HepG2 (cell line): ENCODE measurements around the gene TMC8. TPM values are rescaled to one million over a fixed set of nuclear protein-coding genes. Genes with fewer than 3 reads are reported as not detected.

Experiments used
- ATAC-seq: fragments of 200-7000 bp; cut with Tn5 transposase; 3 replicates; pipeline ENCODE4 v1.9.1; 2020; ENCODE audit warnings: mild to moderate bottlenecking, moderate library complexity
- BruUV-seq: library from RNA; stranded (reverse); fragments of 400-500 nt; replicated peaks from 2 replicates; lab custom pipeline; 2021; lab: Mats Ljungman, UMichigan
- CTCF ChIA-PET: fragments of 300-600 bp; formaldehyde crosslinking; extraction: SDS; loops from one replicate; lab custom pipeline; 2021; ENCODE audit warnings: low total read pairs, inconsistent platforms, low intra/inter-chr PET ratio; lab: Yijun Ruan, JAX
- POLR2A ChIA-PET: fragments of 350-600 bp; sonication (Branson Sonifier 250); formaldehyde crosslinking; loops from one replicate; lab custom pipeline; 2020; ENCODE audit warnings: antibody characterized with exemption, inconsistent platforms; lab: Yijun Ruan, JAX
- DNase-seq: peaks from one replicate; pipeline ENCODE4 v3.0.0-alpha.2; 2015; ENCODE audit warnings: low spot score
- FAIRE-seq: peaks from 3 replicates; lab custom pipeline; 2011; peaks lifted over from hg19 to GRCh38; lab: Jason Lieb, UNC
- H2AFZ ChIP-seq: one replicate; pipeline ENCODE4 v1.6.1; 2011; ENCODE audit warnings: low read length, inconsistent platforms
- H3K27ac ChIP-seq: fragments of 300-600 bp; 3 replicates; pipeline ENCODE4 v1.8.0; 2011; ENCODE audit warnings: mixed run types, mild to moderate bottlenecking, mixed read lengths, low read length, inconsistent platforms; ENCODE audit not compliant: insufficient read depth; ENCODE audit errors: extremely low read length
- H3K27me3 ChIP-seq, 2 experiments: fragments of 200-600 bp in 1 of 2; 2 replicates in 1 of 2; 3 replicates in 1 of 2; pipeline versions ENCODE4 v1.6.0 to v1.8.0; 2011; ENCODE audit warnings: low read length in 2 of 2, mild to moderate bottlenecking in 2 of 2, moderate library complexity in 2 of 2, inconsistent platforms in 1 of 2; ENCODE audit not compliant: insufficient read depth in 2 of 2, control insufficient read depth in 1 of 2
- H3K36me3 ChIP-seq, 2 experiments: fragments of 200-600 bp in 1 of 2; replicated peaks in 1 of 2; 2 replicates in 1 of 2; 3 replicates in 1 of 2; pipeline versions ENCODE4 v1.5.1 to v1.8.0; 2011; ENCODE audit warnings: low read length in 2 of 2, inconsistent platforms in 1 of 2; ENCODE audit not compliant: insufficient read depth in 2 of 2, control insufficient read depth in 1 of 2
- H3K4me1 ChIP-seq: 2 replicates; pipeline ENCODE4 v1.5.1; 2012; ENCODE audit warnings: low read length, inconsistent platforms; ENCODE audit not compliant: insufficient read depth
- H3K4me2 ChIP-seq: 2 replicates; pipeline ENCODE4 v1.6.0; 2011; ENCODE audit warnings: low read depth, low read length, inconsistent platforms
- H3K4me3 ChIP-seq, 3 experiments: fragments of 200-600 bp in 1 of 3; sonication (generic), shearing (Covaris generic) in 1 of 3; replicated peaks in 1 of 3; 2 replicates each; pipeline ENCODE4 v1.5.1; 2011 to 2016; ENCODE audit warnings: low read length in 3 of 3, inconsistent platforms in 2 of 3, low read depth in 2 of 3, mild to moderate bottlenecking in 2 of 3, control low read depth in 1 of 3, mixed read lengths in 1 of 3; ENCODE audit not compliant: insufficient read depth in 1 of 3
- H3K79me2 ChIP-seq: one replicate; pipeline ENCODE4 v1.6.1; 2011; ENCODE audit warnings: low read length, inconsistent platforms; ENCODE audit not compliant: insufficient read depth
- H3K9ac ChIP-seq: 2 replicates; pipeline ENCODE4 v1.6.0; 2011; ENCODE audit warnings: mild to moderate bottlenecking, low read depth, low read length, inconsistent platforms; ENCODE audit not compliant: insufficient read depth
- H3K9me3 ChIP-seq: 2 replicates; pipeline ENCODE4 v1.5.1; 2012; ENCODE audit warnings: mild to moderate bottlenecking, low read length
- H4K20me1 ChIP-seq: 2 replicates; pipeline ENCODE4 v1.6.0; 2011; ENCODE audit warnings: inconsistent platforms, mild to moderate bottlenecking, low read length, moderate library complexity; ENCODE audit not compliant: insufficient read depth
- ARID2 ChIP-seq: sonication (generic); formaldehyde crosslinking; IDR thresholded peaks from 2 replicates; pipeline ENCODE4 v1.8.1; 2022; ENCODE audit warnings: mild to moderate bottlenecking, missing genetic modification reagents, borderline replicate concordance
- CBX1 ChIP-seq: IDR thresholded peaks from one replicate; pipeline ENCODE4 v1.6.1; 2016; ENCODE audit warnings: antibody characterized with exemption, low read depth
- CCDC6 ChIP-seq: sonication (generic); formaldehyde crosslinking; IDR thresholded peaks from 2 replicates; pipeline ENCODE4 v1.8.1; 2022; ENCODE audit warnings: mild to moderate bottlenecking, missing genetic modification reagents, moderate library complexity
- IKZF1 ChIP-seq: fragments of 450-650 bp; IDR thresholded peaks from 2 replicates; pipeline ENCODE4 v1.7.1; 2016
- MAFG ChIP-seq: sonication (generic); formaldehyde crosslinking; IDR thresholded peaks from 2 replicates; pipeline ENCODE4 v1.5.1; 2020; ENCODE audit warnings: mild to moderate bottlenecking, missing genetic modification reagents
- MTF1 ChIP-seq: sonication (generic); formaldehyde crosslinking; IDR thresholded peaks from 2 replicates; pipeline ENCODE4 v1.5.0; 2020; ENCODE audit warnings: missing genetic modification reagents
- RFXAP ChIP-seq: sonication (generic); formaldehyde crosslinking; IDR thresholded peaks from 2 replicates; pipeline ENCODE4 v1.4.0; 2020; ENCODE audit warnings: missing genetic modification reagents, borderline replicate concordance
- SIN3A ChIP-seq: IDR thresholded peaks from 2 replicates; pipeline ENCODE4 v1.6.1; 2011; ENCODE audit warnings: low read depth, mild to moderate bottlenecking, control low read depth, low read length, borderline replicate concordance
- SRF ChIP-seq: IDR thresholded peaks from 2 replicates; pipeline ENCODE4 v1.6.1; 2011; ENCODE audit warnings: mild to moderate bottlenecking, low read depth, low read length, moderate library complexity
- TCF12 ChIP-seq, 2 experiments: fragments of 450-650 bp in 1 of 2; sonication (generic) in 1 of 2; formaldehyde crosslinking in 1 of 2; IDR thresholded peaks; 2 replicates each; pipeline versions ENCODE4 v1.6.1 to v1.8.0; 2017 to 2022; ENCODE audit warnings: antibody characterized with exemption in 1 of 2, mild to moderate bottlenecking in 1 of 2, missing genetic modification reagents in 1 of 2, moderate library complexity in 1 of 2
- ZFP37 ChIP-seq: sonication (generic); formaldehyde crosslinking; IDR thresholded peaks from 2 replicates; pipeline ENCODE4 v1.4.0; 2020; ENCODE audit warnings: missing genetic modification reagents, borderline replicate concordance
- ZFY ChIP-seq: sonication (generic); formaldehyde crosslinking; IDR thresholded peaks from 2 replicates; pipeline ENCODE4 v1.4.0; 2020; ENCODE audit warnings: missing genetic modification reagents
- ZNF136 ChIP-seq: sonication (generic); formaldehyde crosslinking; IDR thresholded peaks from 2 replicates; pipeline ENCODE4 v1.8.1; 2022; ENCODE audit warnings: low read depth, mild to moderate bottlenecking, moderate library complexity, missing genetic modification reagents
- ZNF614 ChIP-seq: IDR thresholded peaks from 2 replicates; pipeline ENCODE4 v1.6.1; 2018; ENCODE audit warnings: missing biosample characterization, missing genetic modification reagents, inconsistent platforms, borderline replicate concordance
- ZNF709 ChIP-seq: sonication (generic); formaldehyde crosslinking; IDR thresholded peaks from 2 replicates; pipeline ENCODE4 v1.5.0; 2020; ENCODE audit warnings: mild to moderate bottlenecking, missing genetic modification reagents
- ZNF766 ChIP-seq: sonication (generic); formaldehyde crosslinking; IDR thresholded peaks from 2 replicates; pipeline ENCODE4 v1.5.0; 2020; ENCODE audit warnings: missing genetic modification reagents, borderline replicate concordance
- ZNF841 ChIP-seq: sonication (generic); formaldehyde crosslinking; IDR thresholded peaks from 2 replicates; pipeline ENCODE4 v1.8.1; 2023; ENCODE audit warnings: missing genetic modification reagents, borderline replicate concordance
- ZNF878 ChIP-seq: sonication (generic); formaldehyde crosslinking; IDR thresholded peaks from 2 replicates; pipeline ENCODE4 v1.8.1; 2023; ENCODE audit warnings: mild to moderate bottlenecking, missing genetic modification reagents, moderate library complexity
- WGBS: methylation state at CpG from one replicate; pipeline ENCODE4 v1.1.6; 2017; ENCODE audit warnings: low lambda C conversion rate; 5-methylcytosine and 5-hydroxymethylcytosine counted together
- in situ Hi-C: cut with HindIII; loops from 2 replicates; pipeline ENCODE4 v1.10.0; 2017; ENCODE audit warnings: low pct_unique_long_range_greater_than_20kb; ENCODE audit not compliant: extremely low pct_ligation_motif_present
- intact Hi-C: fragments of 100-400 bp; cut with micrococcal nuclease; formaldehyde crosslinking; loops from one replicate; pipeline ENCODE4 v1.10.0; 2022; ENCODE audit not compliant: unreplicated experiment
- polyA plus RNA-seq, 8 experiments: library from polyadenylated mRNA; depleted of rRNA in 3 of 8; stranded (reverse) in 7 of 8; unstranded in 1 of 8; fragments of >200 nt; fragmentation: Illumina TruSeq in 4 of 8; extraction: Trizol in 4 of 8; gene quantifications; 2 replicates each; pipeline versions ENCODE4 v1.2.1 to v1.2.3, GENCODE V29; 2011 to 2016; ENCODE audit warnings: low read depth in 4 of 8, missing spikeins in 1 of 8, mixed read lengths in 1 of 8; ENCODE audit not compliant: insufficient read depth in 1 of 8
- total RNA-seq, 5 experiments: library from RNA; depleted of rRNA; stranded (reverse); fragments of >200 nt; fragmentation: Illumina TruSeq; extraction: Trizol; gene quantifications; 2 replicates each; pipeline ENCODE4 v1.2.3, GENCODE V29; 2016; ENCODE audit warnings: low read depth in 1 of 5
- TF ChIP-seq, protein P1 (sequence below): sonication (generic); formaldehyde crosslinking; IDR thresholded peaks from 2 replicates; pipeline ENCODE4 v1.4.0; 2020; ENCODE audit warnings: missing genetic modification reagents, borderline replicate concordance
- TF ChIP-seq, protein P2 (sequence below): sonication (generic); formaldehyde crosslinking; IDR thresholded peaks from 2 replicates; pipeline ENCODE4 v1.4.0; 2020; ENCODE audit warnings: missing genetic modification reagents
- TF ChIP-seq, protein P3 (sequence below): sonication (generic); formaldehyde crosslinking; IDR thresholded peaks from 2 replicates; pipeline ENCODE4 v1.8.0; 2022; ENCODE audit warnings: missing genetic modification reagents, mild to moderate bottlenecking, borderline replicate concordance

The TMC8 gene
- total and polyA plus RNA-seq, 2 of the 13 experiments (the other 11 are each of a cell fraction or from before 2014, with no cell fraction given), result 0.53 to 7.8 TPM

DNA sequence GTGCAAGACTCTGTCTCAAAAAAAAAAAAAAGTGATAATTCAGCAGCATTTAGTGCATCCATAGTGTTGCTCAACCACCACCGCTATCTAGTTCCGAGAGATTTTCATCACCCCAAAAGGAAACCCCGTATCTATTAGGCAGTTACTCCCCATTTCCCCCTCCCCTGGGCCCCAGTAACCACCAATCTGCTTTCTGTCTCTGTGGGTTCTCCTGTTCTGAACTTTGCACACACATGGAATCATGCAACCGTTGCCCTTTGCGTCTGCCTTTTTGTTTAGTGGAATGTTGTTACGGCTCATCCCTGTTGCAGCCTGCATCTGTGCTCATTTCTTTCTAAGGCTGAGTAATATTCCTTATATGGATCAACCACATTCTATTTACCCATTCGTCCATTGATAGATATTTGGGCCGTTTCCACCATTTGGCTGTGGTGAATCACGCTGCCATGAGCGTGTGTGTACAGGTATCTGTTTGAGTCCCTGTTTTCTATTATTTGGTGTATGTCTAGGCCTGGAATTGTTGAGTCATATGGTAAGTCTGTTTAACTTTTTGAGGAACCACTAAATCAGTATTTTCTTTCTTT, 29.1 kb downstream of the TMC8 start:
- H3K4me2 ChIP-seq, result peak overlapping the region; percentile 71
- TF ChIP-seq TCF12 (IDR thresholded peaks at IDR 0.05) (no peak), TCF12 (CRISPR knock-in tag; IDR thresholded peaks at IDR 0.05) (no peak), ZFY (CRISPR knock-in tag) (peak; percentile 29; the same call in 1 of the 2 replicates), CBX1 (no peak), CCDC6 (0 out of 2 replicates have a peak, but pooled peaks have one; percentile 60), ZNF614 (CRISPR knock-in tag) (no peak), RFXAP (peak; percentile 77; the same call in 1 of the 2 replicates), ZFP37 (no peak), ZNF878 (CRISPR knock-in tag) (0 out of 2 replicates have a peak, but pooled peaks have one; percentile 63), ZNF709 (no peak), ZNF766 (CRISPR knock-in tag) (no peak; the same call in 1 of the 2 replicates), MTF1 (no peak), IKZF1 (no peak), ZNF136 (no peak), ZNF841 (CRISPR knock-in tag) (no peak), SRF (no peak), ARID2 (CRISPR knock-in tag) (no peak), SIN3A (no peak; the same call in 1 of the 2 replicates), MAFG (CRISPR knock-in tag) (no peak)
- TF ChIP-seq, protein P1, sequence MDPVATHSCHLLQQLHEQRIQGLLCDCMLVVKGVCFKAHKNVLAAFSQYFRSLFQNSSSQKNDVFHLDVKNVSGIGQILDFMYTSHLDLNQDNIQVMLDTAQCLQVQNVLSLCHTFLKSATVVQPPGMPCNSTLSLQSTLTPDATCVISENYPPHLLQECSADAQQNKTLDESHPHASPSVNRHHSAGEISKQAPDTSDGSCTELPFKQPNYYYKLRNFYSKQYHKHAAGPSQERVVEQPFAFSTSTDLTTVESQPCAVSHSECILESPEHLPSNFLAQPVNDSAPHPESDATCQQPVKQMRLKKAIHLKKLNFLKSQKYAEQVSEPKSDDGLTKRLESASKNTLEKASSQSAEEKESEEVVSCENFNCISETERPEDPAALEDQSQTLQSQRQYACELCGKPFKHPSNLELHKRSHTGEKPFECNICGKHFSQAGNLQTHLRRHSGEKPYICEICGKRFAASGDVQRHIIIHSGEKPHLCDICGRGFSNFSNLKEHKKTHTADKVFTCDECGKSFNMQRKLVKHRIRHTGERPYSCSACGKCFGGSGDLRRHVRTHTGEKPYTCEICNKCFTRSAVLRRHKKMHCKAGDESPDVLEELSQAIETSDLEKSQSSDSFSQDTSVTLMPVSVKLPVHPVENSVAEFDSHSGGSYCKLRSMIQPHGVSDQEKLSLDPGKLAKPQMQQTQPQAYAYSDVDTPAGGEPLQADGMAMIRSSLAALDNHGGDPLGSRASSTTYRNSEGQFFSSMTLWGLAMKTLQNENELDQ (CRISPR knock-in tag), result no peak
- TF ChIP-seq, protein P2, sequence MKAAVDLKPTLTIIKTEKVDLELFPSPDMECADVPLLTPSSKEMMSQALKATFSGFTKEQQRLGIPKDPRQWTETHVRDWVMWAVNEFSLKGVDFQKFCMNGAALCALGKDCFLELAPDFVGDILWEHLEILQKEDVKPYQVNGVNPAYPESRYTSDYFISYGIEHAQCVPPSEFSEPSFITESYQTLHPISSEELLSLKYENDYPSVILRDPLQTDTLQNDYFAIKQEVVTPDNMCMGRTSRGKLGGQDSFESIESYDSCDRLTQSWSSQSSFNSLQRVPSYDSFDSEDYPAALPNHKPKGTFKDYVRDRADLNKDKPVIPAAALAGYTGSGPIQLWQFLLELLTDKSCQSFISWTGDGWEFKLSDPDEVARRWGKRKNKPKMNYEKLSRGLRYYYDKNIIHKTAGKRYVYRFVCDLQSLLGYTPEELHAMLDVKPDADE, result no peak
- TF ChIP-seq, protein P3, sequence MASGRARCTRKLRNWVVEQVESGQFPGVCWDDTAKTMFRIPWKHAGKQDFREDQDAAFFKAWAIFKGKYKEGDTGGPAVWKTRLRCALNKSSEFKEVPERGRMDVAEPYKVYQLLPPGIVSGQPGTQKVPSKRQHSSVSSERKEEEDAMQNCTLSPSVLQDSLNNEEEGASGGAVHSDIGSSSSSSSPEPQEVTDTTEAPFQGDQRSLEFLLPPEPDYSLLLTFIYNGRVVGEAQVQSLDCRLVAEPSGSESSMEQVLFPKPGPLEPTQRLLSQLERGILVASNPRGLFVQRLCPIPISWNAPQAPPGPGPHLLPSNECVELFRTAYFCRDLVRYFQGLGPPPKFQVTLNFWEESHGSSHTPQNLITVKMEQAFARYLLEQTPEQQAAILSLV (CRISPR knock-in tag), result no peak

More for the DNA sequence above, 29.1 kb downstream of the TMC8 start:
- in situ Hi-C loops (no loop called here), intact Hi-C loops (loop anchor here (1.0 kb wide), 1 partner anchor 17 kb away; no protein-coding TSS in a partner anchor)
- Histone ChIP-seq H4K20me1 (no peaks in the 10 kb centered on the region), H3K27ac (peak overlapping the region; percentile 62), H3K79me2 (no peaks in the 10 kb centered on the region), H3K4me1 (peaks cover 48% of the 10 kb centered on the region), H3K9ac (peak overlapping the region; percentile 2; the same call in 1 of the 2 replicates), H3K9me3 (no peaks in the 10 kb centered on the region), H3K36me3 (no peaks in the 10 kb centered on the region), H3K4me3 (peak overlapping the region; percentile 13 to 40 (median 17); a peak in 4 of 6 replicates), H3K27me3 (peaks cover 0 to under 1% of the 10 kb centered on the region in 2 experiments; a peak in 1 of 5 replicates), H2AFZ (peak overlapping the region; percentile 22)
- CTCF ChIA-PET, result no interaction called here
- POLR2A ChIA-PET, result interaction anchor here (1.3 to 2.0 kb wide), 2 partner anchors 27 kb away, joined by 5 to 8 read pairs; partner anchors contain the start of genes AFMID and TK1
- peak; percentile 90 for DNase-seq
- ATAC-seq, result peak; percentile 83
- BruUV-seq, result no TSS peak
- WGBS, result 2% methylated on average over 10 of the region's 10 CpGs
- peak; percentile 85 for FAIRE-seq
